Activated CD4-positive, alpha-beta T cell treated with anti-CD3 and anti-CD28 coated beads for 24 hours (primary cell): ENCODE results near the gene SEC24D.
A peak's percentile ranks its signal among the peaks of the same experiment; 100 is the strongest.

Source experiments
- DNase-seq, 2 donors: peaks; one replicate each; pipeline ENCODE4 v3.0.0-alpha.2; 2020; ENCODE audit warnings: low read depth in 2 of 2

The SEC24D gene

GRCh38 chr4:118716304-118716703 is 119.6 kb downstream of the SEC24D start:
- no peak for DNase-seq

- no peak for DNase-seq
Measured at GRCh38 chr4:118714682-118715081, 121.2 kb downstream of the SEC24D start.

GRCh38 chr4:118712872-118713271 is 123.1 kb downstream of the SEC24D start:
- DNase-seq = no peak

GRCh38 chr4:118711052-118711451 is 124.9 kb downstream of the SEC24D start:
- no peak for DNase-seq

- DNase-seq = no peak
Measured at GRCh38 chr4:118703118-118703517, 132.8 kb downstream of the SEC24D start.

GRCh38 chr4:118684873-118685811 is 150.8 kb downstream of the SEC24D start, which contains the start of gene METTL14:
METTL14 (plus strand) TSS chr4:118685392; CDS start chr4:118685535, 143 bp downstream.
- DNase-seq = peak; percentile 79 to 83

- no peak for DNase-seq
Measured at GRCh38 chr4:118683513-118683912, 152.4 kb downstream of the SEC24D start.

- no peak for DNase-seq
Measured at GRCh38 chr4:118682928-118683327, 153.0 kb downstream of the SEC24D start.

- DNase-seq = no peak
Measured at GRCh38 chr4:118680808-118681207, 155.1 kb downstream of the SEC24D start.

GRCh38 chr4:118676128-118676527 is 159.8 kb downstream of the SEC24D start:
- no peak for DNase-seq
